ENCODE data around the gene UBE2I. TPM values are rescaled to one million over a fixed set of nuclear protein-coding genes. Genes with fewer than 3 reads are reported as not detected.

Gene UBE2I
- total RNA-seq, 1 experiment from 2014 or later, result 212 TPM

DNA sequence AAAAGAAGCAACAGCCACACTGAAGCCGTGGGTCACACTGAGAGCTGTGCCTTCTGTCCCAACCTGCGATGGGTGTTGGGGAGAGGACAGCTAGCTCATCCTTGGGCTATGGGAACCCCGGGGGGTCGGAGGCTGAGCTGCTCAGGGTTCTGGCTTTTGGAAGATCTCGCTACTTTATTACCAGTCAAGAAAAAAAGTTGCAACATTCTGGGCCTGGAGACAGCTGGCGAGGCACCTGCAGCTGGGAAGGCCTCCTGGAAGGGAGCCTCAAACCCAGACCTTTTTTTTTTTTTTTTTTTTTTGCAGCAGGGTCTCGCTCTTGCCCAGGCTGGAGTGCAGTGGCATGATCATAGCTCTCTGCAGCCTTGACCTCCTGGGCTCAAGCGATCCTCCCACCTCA lies 28.7 kb upstream of the UBE2I start (continued):
- TF ChIP-seq, protein P1, sequence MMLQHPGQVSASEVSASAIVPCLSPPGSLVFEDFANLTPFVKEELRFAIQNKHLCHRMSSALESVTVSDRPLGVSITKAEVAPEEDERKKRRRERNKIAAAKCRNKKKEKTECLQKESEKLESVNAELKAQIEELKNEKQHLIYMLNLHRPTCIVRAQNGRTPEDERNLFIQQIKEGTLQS (IDR thresholded peaks at IDR 0.05), result no peak
- TF ChIP-seq YY1 (IDR thresholded peaks at IDR 0.05; ENCODE audit: extremely low read depth, insufficient replicate concordance, low read depth, low read length) (no peak), ZBTB33 (IDR thresholded peaks at IDR 0.05; ENCODE audit: extremely low read depth, insufficient replicate concordance, low read length) (no peak), TCF7L2 (IDR thresholded peaks at IDR 0.05; ENCODE audit: borderline replicate concordance, extremely low read depth, insufficient read depth, insufficient read length) (no peak), MAX (IDR thresholded peaks at IDR 0.05) (no peak)

DNA sequence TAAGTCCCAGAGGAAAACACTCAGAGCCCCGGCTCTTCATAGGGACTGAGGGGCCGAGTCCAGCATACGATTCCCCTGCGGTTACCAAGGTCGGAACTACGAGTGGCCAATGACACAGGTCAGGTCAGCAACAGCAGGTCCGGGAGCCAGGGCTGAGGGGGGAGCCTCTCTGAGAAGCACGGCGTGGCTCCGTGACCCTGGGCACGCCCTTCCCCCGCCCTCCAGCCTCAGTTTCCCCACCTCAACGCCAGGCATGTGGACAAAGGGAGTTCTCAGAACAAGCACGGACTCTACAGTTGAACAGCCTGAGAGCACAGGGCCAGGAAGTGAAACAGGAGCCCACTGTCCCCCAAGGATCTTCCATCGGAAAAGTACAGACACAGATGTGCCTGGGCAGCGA lies 27.9 kb upstream of the UBE2I start:
- peaks cover 0 to 10% of the 10 kb centered on the region in 2 experiments; a peak in 1 of 4 replicates for H3K4me1 ChIP-seq (ENCODE audit: control insufficient read depth in 1 of 2, insufficient read depth in 2 of 2, low read length in 2 of 2)
- no peaks in the 10 kb centered on the region for H3K27me3 ChIP-seq (ENCODE audit: insufficient read depth, low read length)
- POLR2A ChIA-PET, result no interaction called here
- ATAC-seq (no peak), DNase-seq (ENCODE audit: low read depth, low spot score) (no peak)
- H3K27ac ChIP-seq (ENCODE audit: low read depth, low read length), result no peak overlapping the region
- no peak overlapping the region for H3K4me3 ChIP-seq (replicated peaks in 1 of 2; ENCODE audit: low read depth in 1 of 2, low read length in 2 of 2)
- H2AFZ ChIP-seq (ENCODE audit: low read depth, low read length, poor library complexity, severe bottlenecking), result no peak overlapping the region
- no peaks in the 10 kb centered on the region for H3K9me2 ChIP-seq (ENCODE audit: insufficient read depth)
- no peak overlapping the region for H3K9ac ChIP-seq (ENCODE audit: low read length)
- CTCF ChIA-PET, result no interaction called here
- intact Hi-C loops (cut with micrococcal nuclease), result no loop called here
- RAD21 ChIA-PET (ENCODE audit: low non-redundant PET in 1 of 2, low total read pairs in 2 of 2, uncharacterized antibody in 2 of 2, unreplicated experiment in 2 of 2), result no interaction called here
- no peak overlapping the region for H3K4me2 ChIP-seq (ENCODE audit: low read length)
- H4K20me1 ChIP-seq (ENCODE audit: insufficient read depth), result no peaks in the 10 kb centered on the region
- no peaks in the 10 kb centered on the region for H3K9me3 ChIP-seq (ENCODE audit: control insufficient read depth in 1 of 2, insufficient read depth in 1 of 2, low read depth in 1 of 2, low read length in 2 of 2)
- no peaks in the 10 kb centered on the region for H3K36me3 ChIP-seq (ENCODE audit: control insufficient read depth in 1 of 2, insufficient read depth in 2 of 2, low read length in 2 of 2)
- no peaks in the 10 kb centered on the region for H3K79me2 ChIP-seq (ENCODE audit: insufficient read depth, low read length)
- BruUV-seq (replicated peaks), result no TSS peak
- no peak for TF ChIP-seq JUND (IDR thresholded peaks at IDR 0.05)
- TF ChIP-seq EGR1 (IDR thresholded peaks at IDR 0.05; ENCODE audit: low read depth), result no peak
- TF ChIP-seq SRF (IDR thresholded peaks at IDR 0.05; ENCODE audit: low read depth), result no peak
- TF ChIP-seq, protein P1 (IDR thresholded peaks at IDR 0.05), result no peak
- no peak for TF ChIP-seq FOSL1 (IDR thresholded peaks at IDR 0.05; ENCODE audit: low read depth)
- no peak for TF ChIP-seq CEBPB (IDR thresholded peaks at IDR 0.05; ENCODE audit: low read depth)
- TF ChIP-seq TCF7L2 (IDR thresholded peaks at IDR 0.05; ENCODE audit: borderline replicate concordance, extremely low read depth, insufficient read depth, insufficient read length), result no peak
- TF ChIP-seq CTCF (IDR thresholded peaks at IDR 0.05 in 2 of 3, conservative IDR thresholded peaks at IDR 0.05 in 1 of 3; ENCODE audit: borderline replicate concordance in 1 of 3, insufficient read depth in 1 of 3, low read depth in 2 of 3, low read length in 2 of 3), result no peak
- no peak for TF ChIP-seq CBX3 (IDR thresholded peaks at IDR 0.05; ENCODE audit: low read depth)
- TF ChIP-seq SP1 (IDR thresholded peaks at IDR 0.05; ENCODE audit: low read depth), result no peak
- TF ChIP-seq ZBTB33 (IDR thresholded peaks at IDR 0.05; ENCODE audit: extremely low read depth, insufficient replicate concordance, low read length), result no peak
- TF ChIP-seq ELF1 (IDR thresholded peaks at IDR 0.05; ENCODE audit: borderline replicate concordance, low read depth), result no peak
- no peak for TF ChIP-seq RAD21 (IDR thresholded peaks at IDR 0.05; ENCODE audit: low read depth)
- no peak for TF ChIP-seq POLR2AphosphoS5 (IDR thresholded peaks at IDR 0.05; ENCODE audit: low read depth, low read length)
- TF ChIP-seq ZFX (IDR thresholded peaks at IDR 0.05), result no peak
- no peak for TF ChIP-seq POLR2A (IDR thresholded peaks at IDR 0.05; ENCODE audit: borderline replicate concordance, extremely low read depth, insufficient read depth, insufficient read length)

Measured in HCT116 (cell line).